CD4-positive, alpha-beta T cell treated with Interleukin-6 for 4 hours (primary cell): ENCODE results near the gene TBXAS1.
"Not testable (repeated sequence)": the region's sequence is repeated elsewhere in the genome, so short reads cannot be mapped to it uniquely, and the experiment has no call there.

Experiments used
- DNase-seq: peaks from one replicate; pipeline ENCODE4 v3.0.0-alpha.2; 2020; ENCODE audit warnings: mixed read lengths

TBXAS1 gene

GRCh38 chr7:139827042-139827441 is 2.0 kb upstream of the TBXAS1 start:
- DNase-seq = peak; percentile 20

- DNase-seq = no peak
Measured at GRCh38 chr7:139828446-139828845, 618 bp upstream of the TBXAS1 start.

GRCh38 chr7:139829775-139830117 is 682 bp downstream of the TBXAS1 start:
- DNase-seq = no peak

GRCh38 chr7:139830292-139830691 is 1.2 kb downstream of the TBXAS1 start:
- DNase-seq = no peak

- no peak for DNase-seq
Measured at GRCh38 chr7:139830782-139831501, 1.9 kb downstream of the TBXAS1 start.

GRCh38 chr7:139835848-139836247 is 6.8 kb downstream of the TBXAS1 start:
- not testable (repeated sequence) for DNase-seq

- DNase-seq = not testable (repeated sequence)
Measured at GRCh38 chr7:139837291-139837690, 8.2 kb downstream of the TBXAS1 start.

- DNase-seq = no peak
Measured at GRCh38 chr7:139838276-139838675, 9.2 kb downstream of the TBXAS1 start.

GRCh38 chr7:139838876-139839275 is 9.8 kb downstream of the TBXAS1 start:
- no peak for DNase-seq

GRCh38 chr7:139840776-139841175 is 11.7 kb downstream of the TBXAS1 start:
- DNase-seq = no peak

GRCh38 chr7:139842401-139843210 is 13.5 kb downstream of the TBXAS1 start:
- DNase-seq = no peak

GRCh38 chr7:139843211-139843537 is 14.1 kb downstream of the TBXAS1 start:
- DNase-seq = not testable (repeated sequence)

GRCh38 chr7:139844779-139845442 is 15.8 kb downstream of the TBXAS1 start:
- DNase-seq = no peak

GRCh38 chr7:139845443-139845805 is 16.4 kb downstream of the TBXAS1 start:
- no peak for DNase-seq

- no peak for DNase-seq
Measured at GRCh38 chr7:139846297-139846696, 17.2 kb downstream of the TBXAS1 start.

- no peak for DNase-seq
Measured at GRCh38 chr7:139848274-139848673, 19.2 kb downstream of the TBXAS1 start.

- DNase-seq = no peak
Measured at GRCh38 chr7:139850906-139851305, 21.8 kb downstream of the TBXAS1 start.

- no peak for DNase-seq
Measured at GRCh38 chr7:139851770-139852481, 22.9 kb downstream of the TBXAS1 start.

GRCh38 chr7:139852482-139852845 is 23.4 kb downstream of the TBXAS1 start:
- no peak for DNase-seq

- no peak for DNase-seq
Measured at GRCh38 chr7:139853506-139854123, 24.6 kb downstream of the TBXAS1 start.

- no peak for DNase-seq
Measured at GRCh38 chr7:139854124-139854511, 25.1 kb downstream of the TBXAS1 start.

- DNase-seq = no peak
Measured at GRCh38 chr7:139854803-139855497, 25.9 kb downstream of the TBXAS1 start.
